H1 (cell line): Measurements from ENCODE around the gene PHKG2. TPM values are rescaled to one million over a fixed set of nuclear protein-coding genes. Genes with fewer than 3 reads are reported as not detected.

Experiments used
- polyA plus RNA-seq, 7 experiments: library from polyadenylated mRNA; depleted of rRNA in 3 of 7; stranded (reverse) in 5 of 7; unstranded in 2 of 7; fragments of >200 nt in 5 of 7; fragments of 200-250 nt in 2 of 7; gene quantifications; 1 replicate in 5 of 7; 2 replicates in 1 of 7; 4 replicates in 1 of 7; pipeline versions ENCODE4 v1.2.1 to v1.2.3, GENCODE V29; 2011 to 2013; ENCODE audit warnings: missing spikeins in 2 of 7, mixed read lengths in 2 of 7
- total RNA-seq: library from RNA; stranded (reverse); fragmentation: NEBNext Ultra II Directional; extraction: Animal tissue kit (Norgen Biotek cat#: 25700); gene quantifications from 2 replicates; pipeline ENCODE4 v1.2.1, GENCODE V29; 2021
- TF ChIP-seq, protein P1 (sequence below): IDR thresholded peaks from 2 replicates; pipeline ENCODE4 v1.6.1; 2011; ENCODE audit warnings: low read depth, mild to moderate bottlenecking, low read length; ENCODE audit not compliant: insufficient read depth

Gene PHKG2
- total and polyA plus RNA-seq, 2 of the 8 experiments (the other 6 are each of a cell fraction or from before 2014, with no cell fraction given): 36.0 to 53.4 TPM

DNA sequence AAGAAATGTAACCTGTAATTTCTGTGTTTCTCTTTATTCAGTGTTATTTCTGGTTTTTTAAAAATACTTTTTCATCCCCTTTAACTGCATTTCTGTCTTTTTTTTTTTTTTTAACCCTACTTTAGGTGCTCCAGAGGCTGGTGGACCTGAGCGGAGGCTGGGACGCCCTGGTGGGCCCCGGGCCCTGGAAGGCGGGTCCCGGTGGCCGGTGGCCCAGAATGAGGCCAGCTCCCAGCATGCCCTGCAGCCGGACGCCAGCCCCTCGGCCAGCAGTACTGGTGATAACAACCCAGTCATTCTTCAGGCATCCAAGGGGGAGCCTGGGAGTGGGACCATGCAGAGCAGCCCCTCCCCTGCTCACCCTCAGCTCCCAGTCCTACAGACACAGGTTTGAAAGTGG is 47.7 kb upstream of the PHKG2 start (continued):
- TF ChIP-seq, protein P1, sequence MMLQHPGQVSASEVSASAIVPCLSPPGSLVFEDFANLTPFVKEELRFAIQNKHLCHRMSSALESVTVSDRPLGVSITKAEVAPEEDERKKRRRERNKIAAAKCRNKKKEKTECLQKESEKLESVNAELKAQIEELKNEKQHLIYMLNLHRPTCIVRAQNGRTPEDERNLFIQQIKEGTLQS: no peak
